ENCODE measurements around the gene CAPS. TPM values are rescaled to one million over a fixed set of nuclear protein-coding genes. Genes with fewer than 3 reads are reported as not detected.

Gene CAPS
- total RNA-seq, 4 donors from 2014 or later = 9.0 to 48.8 (median 26.3) TPM

GRCh38 chr19:5889288-5889971, 24.6 kb upstream of the CAPS start:
- no peak for TF ChIP-seq CTCF (IDR thresholded peaks at IDR 0.05)
- TF ChIP-seq POLR2A (IDR thresholded peaks at IDR 0.05) = no peak
- 57 to 58% methylated on average over 17 of the region's 17 CpGs for WGBS, 2 donors
- H3K27me3 ChIP-seq = no peaks in the 10 kb centered on the region
- H3K27ac ChIP-seq = no peak overlapping the region
- no peaks in the 10 kb centered on the region for H3K36me3 ChIP-seq
- intact Hi-C loops (cut with DNase I) = no loop called here
- no peak overlapping the region for H3K4me3 ChIP-seq (replicated peaks in 1 of 3)
- no peaks in the 10 kb centered on the region for H3K9me3 ChIP-seq
- H3K4me1 ChIP-seq = peaks cover 7 to 31% of the 10 kb centered on the region in 2 donors
- no peak for DNase-seq

- TF ChIP-seq CTCF (IDR thresholded peaks at IDR 0.05) (no peak), POLR2A (IDR thresholded peaks at IDR 0.05) (no peak)
- no peak for DNase-seq
- no peaks in the 10 kb centered on the region for H3K9me3 ChIP-seq
- 39 to 50% methylated on average over 9 to 10 of the region's 10 CpGs for WGBS, 2 donors
- peaks cover 2 to 5% of the 10 kb centered on the region in 2 donors for H3K36me3 ChIP-seq
- no peak overlapping the region for H3K27ac ChIP-seq
- no peak overlapping the region for H3K4me3 ChIP-seq (replicated peaks in 1 of 3)
- peaks cover 7 to 37% of the 10 kb centered on the region in 2 donors for H3K4me1 ChIP-seq
- intact Hi-C loops (cut with DNase I) = no loop called here
- no peaks in the 10 kb centered on the region for H3K27me3 ChIP-seq
These were observed 24.0 kb upstream of the CAPS start for GRCh38 chr19:5890099-5890498.

- Histone ChIP-seq H3K4me3 (replicated peaks in 1 of 3) (no peak overlapping the region), H3K36me3 (peaks cover 17 to 19% of the 10 kb centered on the region in 2 donors), H3K27me3 (no peaks in the 10 kb centered on the region), H3K27ac (no peak overlapping the region), H3K9me3 (no peaks in the 10 kb centered on the region), H3K4me1 (peaks cover 7 to 40% of the 10 kb centered on the region in 2 donors)
- TF ChIP-seq POLR2A (IDR thresholded peaks at IDR 0.05) (no peak), CTCF (IDR thresholded peaks at IDR 0.05) (no peak)
- no peak for DNase-seq
- intact Hi-C loops (cut with DNase I) = no loop called here
- 41% methylated on average over 3 to 4 of the region's 4 CpGs for WGBS, 2 donors
These were observed 22.5 kb upstream of the CAPS start for GRCh38 chr19:5891572-5891937.

- H3K4me3 ChIP-seq (replicated peaks in 1 of 3) = no peak overlapping the region
- TF ChIP-seq POLR2A (IDR thresholded peaks at IDR 0.05) = no peak
- peak; percentile 30 to 70 (median 48) for TF ChIP-seq CTCF (IDR thresholded peaks at IDR 0.05)
- H3K27me3 ChIP-seq = no peaks in the 10 kb centered on the region
- DNase-seq = peak; percentile 37 to 41
- intact Hi-C loops (cut with DNase I) = loop anchor here (2.0 kb wide), 1 partner anchor 87 kb away; the partner anchor contains the start of gene NRTN
- peaks cover 19% of the 10 kb centered on the region in 2 donors for H3K36me3 ChIP-seq
- H3K4me1 ChIP-seq = peaks cover 7 to 40% of the 10 kb centered on the region in 2 donors
- 5% methylated on average over 22 of the region's 48 CpGs for WGBS, 2 donors
- no peaks in the 10 kb centered on the region for H3K9me3 ChIP-seq
- no peak overlapping the region for H3K27ac ChIP-seq
These were observed 21.9 kb upstream of the CAPS start for GRCh38 chr19:5891938-5892771.

Data from thyroid gland (tissue), 4 donors.